Neural cell (in vitro differentiated cells): ENCODE data around the gene LYPLAL1. TPM values are rescaled to one million over a fixed set of nuclear protein-coding genes. Genes with fewer than 3 reads are reported as not detected.

ENCODE experiments used
- H2AFZ ChIP-seq: fragments of 200-600, 300-800 bp; sonication (generic), shearing (Covaris generic); 2 replicates; pipeline ENCODE4 v1.6.0; 2014; ENCODE audit warnings: low read depth, mild to moderate bottlenecking, antibody characterized with exemption, low read length, moderate library complexity
- H3F3A ChIP-seq: fragments of 200-600 bp; shearing (Covaris generic); 2 replicates; pipeline ENCODE4 v1.6.1; 2016; ENCODE audit warnings: mild to moderate bottlenecking, moderate library complexity, mixed read lengths, antibody characterized with exemption, low read length; ENCODE audit not compliant: insufficient read depth, poor library complexity, severe bottlenecking
- H3K27ac ChIP-seq: fragments of 200-600, 300-800 bp; sonication (generic), shearing (Covaris generic); 2 replicates; pipeline ENCODE4 v1.5.1; 2014; ENCODE audit warnings: mild to moderate bottlenecking, low read length, moderate library complexity
- H3K27me3 ChIP-seq: fragments of 300-800, 200-600 bp; sonication (generic), shearing (Covaris generic); 2 replicates; pipeline ENCODE4 v1.6.0; 2014; ENCODE audit warnings: mild to moderate bottlenecking, low read depth, low read length, moderate library complexity; ENCODE audit not compliant: insufficient read depth
- H3K36me3 ChIP-seq: fragments of 300-800, 200-600 bp; sonication (generic), shearing (Covaris generic); 2 replicates; pipeline ENCODE4 v1.5.1; 2014; ENCODE audit warnings: mild to moderate bottlenecking, antibody characterized with exemption, low read length, moderate library complexity; ENCODE audit not compliant: insufficient read depth
- H3K4me2 ChIP-seq: fragments of 300-800, 200-600 bp; sonication (generic), shearing (Covaris generic); 2 replicates; pipeline ENCODE4 v1.6.0; 2014; ENCODE audit warnings: mild to moderate bottlenecking, low read length
- H3K4me3 ChIP-seq: fragments of 300-800, 200-600 bp; sonication (generic), shearing (Covaris generic); 2 replicates; pipeline ENCODE4 v1.5.1; 2014; ENCODE audit warnings: mild to moderate bottlenecking, low read length, moderate library complexity
- H3K79me2 ChIP-seq: fragments of 200-600 bp; shearing (Covaris generic); replicated peaks from 2 replicates; pipeline ENCODE4 v1.6.0; 2014; ENCODE audit warnings: mild to moderate bottlenecking, low read length, moderate library complexity; ENCODE audit not compliant: insufficient read depth
- H3K9ac ChIP-seq: fragments of 300-800, 200-600 bp; sonication (generic), shearing (Covaris generic); 2 replicates; pipeline ENCODE4 v1.6.1; 2016; ENCODE audit warnings: mild to moderate bottlenecking, low read length, mixed read lengths
- H3K9me2 ChIP-seq: fragments of 200-600 bp; shearing (Covaris generic); 2 replicates; pipeline ENCODE4 v1.6.1; 2016; ENCODE audit warnings: mild to moderate bottlenecking, low read length, mixed read lengths; ENCODE audit not compliant: insufficient read depth
- H3K9me3 ChIP-seq: fragments of 200-600, 300-800 bp; sonication (generic), shearing (Covaris generic); 2 replicates; pipeline ENCODE4 v1.6.1; 2016; ENCODE audit warnings: mild to moderate bottlenecking, mixed run types, low read length, moderate library complexity, mixed read lengths
- H4K20me1 ChIP-seq: fragments of 200-600 bp; shearing (Covaris generic); 2 replicates; pipeline ENCODE4 v1.6.1; 2016; ENCODE audit warnings: mild to moderate bottlenecking, mixed run types; ENCODE audit not compliant: insufficient read depth
- EP300 ChIP-seq: fragments of 450-650 bp; conservative IDR thresholded peaks from 2 replicates; pipeline ENCODE4 v1.6.1; 2014; ENCODE audit warnings: antibody characterized with exemption, mild to moderate bottlenecking, moderate library complexity; ENCODE audit not compliant: poor library complexity, severe bottlenecking
- EZH2 ChIP-seq: fragments of 200-600, 300-800 bp; shearing (Covaris generic), sonication (generic); IDR thresholded peaks from 2 replicates; pipeline ENCODE4 v1.6.1; 2014; ENCODE audit warnings: antibody characterized with exemption, low read length, borderline replicate concordance, mild to moderate bottlenecking; ENCODE audit not compliant: insufficient read depth, poor library complexity, severe bottlenecking
- MXI1 ChIP-seq: fragments of 450-650 bp; conservative IDR thresholded peaks from 2 replicates; pipeline ENCODE4 v1.6.1; 2014; ENCODE audit warnings: antibody characterized with exemption, mild to moderate bottlenecking; ENCODE audit not compliant: poor library complexity, severe bottlenecking
- POLR2AphosphoS5 ChIP-seq: IDR thresholded peaks from 2 replicates; pipeline ENCODE4 v1.6.1; 2012
- RAD21 ChIP-seq: fragments of 450-650 bp; conservative IDR thresholded peaks from 2 replicates; pipeline ENCODE4 v1.6.1; 2014; ENCODE audit warnings: antibody characterized with exemption, mild to moderate bottlenecking, moderate library complexity
- SMC3 ChIP-seq: fragments of 450-650 bp; conservative IDR thresholded peaks from 2 replicates; pipeline ENCODE4 v1.6.1; 2014; ENCODE audit warnings: antibody characterized with exemption, mild to moderate bottlenecking, moderate library complexity; ENCODE audit not compliant: poor library complexity
- TAF1 ChIP-seq: IDR thresholded peaks from 2 replicates; pipeline ENCODE4 v1.6.1; 2012; ENCODE audit warnings: low read depth
- polyA plus RNA-seq: library from polyadenylated mRNA; depleted of rRNA; stranded (reverse); fragments of >200 nt; gene quantifications from 2 replicates; pipeline ENCODE4 v1.2.3, GENCODE V29; 2014
- TF ChIP-seq, protein P1 (sequence below): IDR thresholded peaks from 2 replicates; pipeline ENCODE4 v1.6.1; 2012; ENCODE audit warnings: borderline replicate concordance
- TF ChIP-seq, protein P2 (sequence below): fragments of 450-650 bp; IDR thresholded peaks from 2 replicates; pipeline ENCODE4 v1.5.1; 2014; ENCODE audit warnings: antibody characterized with exemption, mild to moderate bottlenecking, moderate library complexity; ENCODE audit not compliant: poor library complexity, severe bottlenecking

LYPLAL1 gene
- polyA plus RNA-seq, 1 donor from 2014 or later: 38.1 TPM

GRCh38 chr1:219188331-219188803, 14.7 kb downstream of the LYPLAL1 start:
- Histone ChIP-seq H3K9me2 (no peaks in the 10 kb centered on the region), H3K9ac (no peak overlapping the region), H3K4me2 (no peak overlapping the region), H3K27ac (no peak overlapping the region), H4K20me1 (no peaks in the 10 kb centered on the region), H3K4me3 (no peak overlapping the region), H3K36me3 (no peaks in the 10 kb centered on the region), H2AFZ (no peak overlapping the region), H3F3A (no peaks in the 10 kb centered on the region), H3K9me3 (no peaks in the 10 kb centered on the region), H3K27me3 (no peaks in the 10 kb centered on the region), H3K79me2 (peaks cover 4% of the 10 kb centered on the region)
- no peak for TF ChIP-seq POLR2AphosphoS5
- TF ChIP-seq, protein P1, sequence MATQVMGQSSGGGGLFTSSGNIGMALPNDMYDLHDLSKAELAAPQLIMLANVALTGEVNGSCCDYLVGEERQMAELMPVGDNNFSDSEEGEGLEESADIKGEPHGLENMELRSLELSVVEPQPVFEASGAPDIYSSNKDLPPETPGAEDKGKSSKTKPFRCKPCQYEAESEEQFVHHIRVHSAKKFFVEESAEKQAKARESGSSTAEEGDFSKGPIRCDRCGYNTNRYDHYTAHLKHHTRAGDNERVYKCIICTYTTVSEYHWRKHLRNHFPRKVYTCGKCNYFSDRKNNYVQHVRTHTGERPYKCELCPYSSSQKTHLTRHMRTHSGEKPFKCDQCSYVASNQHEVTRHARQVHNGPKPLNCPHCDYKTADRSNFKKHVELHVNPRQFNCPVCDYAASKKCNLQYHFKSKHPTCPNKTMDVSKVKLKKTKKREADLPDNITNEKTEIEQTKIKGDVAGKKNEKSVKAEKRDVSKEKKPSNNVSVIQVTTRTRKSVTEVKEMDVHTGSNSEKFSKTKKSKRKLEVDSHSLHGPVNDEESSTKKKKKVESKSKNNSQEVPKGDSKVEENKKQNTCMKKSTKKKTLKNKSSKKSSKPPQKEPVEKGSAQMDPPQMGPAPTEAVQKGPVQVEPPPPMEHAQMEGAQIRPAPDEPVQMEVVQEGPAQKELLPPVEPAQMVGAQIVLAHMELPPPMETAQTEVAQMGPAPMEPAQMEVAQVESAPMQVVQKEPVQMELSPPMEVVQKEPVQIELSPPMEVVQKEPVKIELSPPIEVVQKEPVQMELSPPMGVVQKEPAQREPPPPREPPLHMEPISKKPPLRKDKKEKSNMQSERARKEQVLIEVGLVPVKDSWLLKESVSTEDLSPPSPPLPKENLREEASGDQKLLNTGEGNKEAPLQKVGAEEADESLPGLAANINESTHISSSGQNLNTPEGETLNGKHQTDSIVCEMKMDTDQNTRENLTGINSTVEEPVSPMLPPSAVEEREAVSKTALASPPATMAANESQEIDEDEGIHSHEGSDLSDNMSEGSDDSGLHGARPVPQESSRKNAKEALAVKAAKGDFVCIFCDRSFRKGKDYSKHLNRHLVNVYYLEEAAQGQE: no peak
- no peak for TF ChIP-seq MXI1
- TF ChIP-seq, protein P2, sequence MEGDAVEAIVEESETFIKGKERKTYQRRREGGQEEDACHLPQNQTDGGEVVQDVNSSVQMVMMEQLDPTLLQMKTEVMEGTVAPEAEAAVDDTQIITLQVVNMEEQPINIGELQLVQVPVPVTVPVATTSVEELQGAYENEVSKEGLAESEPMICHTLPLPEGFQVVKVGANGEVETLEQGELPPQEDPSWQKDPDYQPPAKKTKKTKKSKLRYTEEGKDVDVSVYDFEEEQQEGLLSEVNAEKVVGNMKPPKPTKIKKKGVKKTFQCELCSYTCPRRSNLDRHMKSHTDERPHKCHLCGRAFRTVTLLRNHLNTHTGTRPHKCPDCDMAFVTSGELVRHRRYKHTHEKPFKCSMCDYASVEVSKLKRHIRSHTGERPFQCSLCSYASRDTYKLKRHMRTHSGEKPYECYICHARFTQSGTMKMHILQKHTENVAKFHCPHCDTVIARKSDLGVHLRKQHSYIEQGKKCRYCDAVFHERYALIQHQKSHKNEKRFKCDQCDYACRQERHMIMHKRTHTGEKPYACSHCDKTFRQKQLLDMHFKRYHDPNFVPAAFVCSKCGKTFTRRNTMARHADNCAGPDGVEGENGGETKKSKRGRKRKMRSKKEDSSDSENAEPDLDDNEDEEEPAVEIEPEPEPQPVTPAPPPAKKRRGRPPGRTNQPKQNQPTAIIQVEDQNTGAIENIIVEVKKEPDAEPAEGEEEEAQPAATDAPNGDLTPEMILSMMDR: no peak
- no peak for TF ChIP-seq EZH2
- no peak for TF ChIP-seq SMC3

DNA sequence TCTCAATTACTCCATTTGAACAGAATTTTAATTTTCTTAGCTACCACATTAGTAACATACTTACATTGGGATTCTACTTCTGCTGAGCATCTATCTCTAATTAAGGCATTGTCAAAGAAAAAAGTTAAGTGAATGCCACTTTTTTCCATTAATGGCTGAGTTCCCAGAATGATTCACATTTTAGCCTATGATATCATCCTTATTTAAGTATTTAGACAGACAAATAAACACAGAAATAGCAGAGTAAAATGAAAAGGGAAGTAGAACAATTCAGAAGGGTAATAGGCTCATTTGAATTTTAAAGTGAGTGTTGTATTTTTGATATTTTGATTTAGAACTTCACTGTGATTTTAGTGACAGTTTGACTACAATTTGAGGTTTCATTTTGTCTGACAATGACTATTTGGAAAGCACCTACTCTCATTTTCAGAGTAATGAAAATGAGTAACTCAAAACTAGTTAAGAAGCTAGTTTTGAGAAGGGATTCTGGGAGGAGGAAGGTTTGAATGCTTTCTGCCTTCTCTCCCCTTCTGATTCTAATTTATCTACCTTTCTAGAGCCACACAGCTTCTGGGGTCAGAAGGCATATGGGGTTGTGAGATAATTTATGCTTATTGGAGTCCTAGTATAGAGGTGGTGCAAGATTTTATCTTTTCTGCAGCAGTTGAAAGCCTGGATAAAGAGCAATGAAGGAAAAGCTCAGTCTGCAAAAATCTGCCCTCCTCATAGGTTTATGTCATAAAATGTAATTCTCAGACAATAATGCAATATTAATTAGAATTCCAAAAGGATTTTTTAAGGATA, 15.5 kb downstream of the LYPLAL1 start:
- H3K36me3 ChIP-seq: no peaks in the 10 kb centered on the region
- H2AFZ ChIP-seq: no peak overlapping the region
- no peaks in the 10 kb centered on the region for H3F3A ChIP-seq
- H3K27me3 ChIP-seq: no peaks in the 10 kb centered on the region
- H4K20me1 ChIP-seq: no peaks in the 10 kb centered on the region
- no peak overlapping the region for H3K27ac ChIP-seq
- no peak overlapping the region for H3K4me2 ChIP-seq
- TF ChIP-seq POLR2AphosphoS5: no peak
- TF ChIP-seq EZH2: no peak
- TF ChIP-seq SMC3: no peak
- no peak for TF ChIP-seq EP300
- TF ChIP-seq, protein P1: no peak
- TF ChIP-seq, protein P2: no peak
- TF ChIP-seq TAF1: no peak
- TF ChIP-seq MXI1: no peak
- TF ChIP-seq RAD21: no peak
- no peak overlapping the region for H3K4me3 ChIP-seq
- peaks cover 2% of the 10 kb centered on the region for H3K79me2 ChIP-seq
- H3K9ac ChIP-seq: no peak overlapping the region
- no peaks in the 10 kb centered on the region for H3K9me2 ChIP-seq
- no peaks in the 10 kb centered on the region for H3K9me3 ChIP-seq
